Measurements from ENCODE around the gene GPR183. TPM values are rescaled to one million over a fixed set of nuclear protein-coding genes. Genes with fewer than 3 reads are reported as not detected.

The GPR183 gene
- total RNA-seq, 2 donors from 2014 or later = 249 to 322 TPM

- no peak for ATAC-seq
- H3K9me3 ChIP-seq (ENCODE audit: control insufficient read depth, low read length, poor library complexity, severe bottlenecking) = no peaks in the 10 kb centered on the region
- Mint-ChIP-seq H3K4me1 (peaks cover 70% of the 10 kb centered on the region), H3K27ac (peak overlapping the region; percentile 98), H3K4me3 (peak overlapping the region; percentile 73), H3K36me3 (ENCODE audit: low read depth) (peaks cover 28% of the 10 kb centered on the region), H3K27me3 (no peaks in the 10 kb centered on the region)
- DNase-seq = no peak
Observed at GRCh38 chr13:99293178-99293577, 14.0 kb downstream of the GPR183 start.

- peaks cover 17% of the 10 kb centered on the region for H3K36me3 Mint-ChIP-seq (ENCODE audit: low read depth)
- H3K4me1 Mint-ChIP-seq = peaks cover 74% of the 10 kb centered on the region
- peak overlapping the region; percentile 70 for H3K4me3 Mint-ChIP-seq
- no peaks in the 10 kb centered on the region for H3K9me3 ChIP-seq (ENCODE audit: control insufficient read depth, low read length, poor library complexity, severe bottlenecking)
- no peak for DNase-seq
- H3K27me3 Mint-ChIP-seq = no peaks in the 10 kb centered on the region
- ATAC-seq = peak; percentile 71
- H3K27ac Mint-ChIP-seq = peak overlapping the region; percentile 98
Observed at GRCh38 chr13:99290894-99291293, 16.3 kb downstream of the GPR183 start.

GRCh38 chr13:99289674-99290337 is 17.4 kb downstream of the GPR183 start:
- DNase-seq = no peak
- Mint-ChIP-seq H3K4me1 (peaks cover 73% of the 10 kb centered on the region), H3K27ac (peak overlapping the region; percentile 98), H3K27me3 (no peaks in the 10 kb centered on the region), H3K36me3 (ENCODE audit: low read depth) (peaks cover 9% of the 10 kb centered on the region), H3K4me3 (peak overlapping the region; percentile 70)
- H3K9me3 ChIP-seq (ENCODE audit: control insufficient read depth, low read length, poor library complexity, severe bottlenecking) = no peaks in the 10 kb centered on the region
- peak; percentile 46 for ATAC-seq

- Mint-ChIP-seq H3K27me3 (no peaks in the 10 kb centered on the region), H3K36me3 (ENCODE audit: low read depth) (peaks cover 9% of the 10 kb centered on the region), H3K27ac (peak overlapping the region; percentile 98), H3K4me1 (peaks cover 78% of the 10 kb centered on the region), H3K4me3 (no peak overlapping the region)
- DNase-seq = no peak
- no peak for ATAC-seq
- H3K9me3 ChIP-seq (ENCODE audit: control insufficient read depth, low read length, poor library complexity, severe bottlenecking) = no peaks in the 10 kb centered on the region
Observed at GRCh38 chr13:99289271-99289670, 17.9 kb downstream of the GPR183 start.

- Mint-ChIP-seq H3K36me3 (ENCODE audit: low read depth) (peaks cover 3% of the 10 kb centered on the region), H3K27me3 (no peaks in the 10 kb centered on the region), H3K4me1 (peaks cover 71% of the 10 kb centered on the region), H3K27ac (peak overlapping the region; percentile 98), H3K4me3 (peak overlapping the region; percentile 31)
- DNase-seq (no peak), ATAC-seq (no peak)
- no peaks in the 10 kb centered on the region for H3K9me3 ChIP-seq (ENCODE audit: control insufficient read depth, low read length, poor library complexity, severe bottlenecking)
Observed at GRCh38 chr13:99288089-99288488, 19.1 kb downstream of the GPR183 start.

- no peak for ATAC-seq
- Mint-ChIP-seq H3K27ac (peak overlapping the region; percentile 98), H3K27me3 (no peaks in the 10 kb centered on the region), H3K4me1 (peaks cover 71% of the 10 kb centered on the region), H3K36me3 (ENCODE audit: low read depth) (no peaks in the 10 kb centered on the region), H3K4me3 (peak overlapping the region; percentile 16)
- no peaks in the 10 kb centered on the region for H3K9me3 ChIP-seq (ENCODE audit: control insufficient read depth, low read length, poor library complexity, severe bottlenecking)
- no peak for DNase-seq
Observed at GRCh38 chr13:99287551-99287950, 19.6 kb downstream of the GPR183 start.

GRCh38 chr13:99285432-99286182 is 21.6 kb downstream of the GPR183 start:
- ATAC-seq = no peak
- H3K4me1 Mint-ChIP-seq = peaks cover 77% of the 10 kb centered on the region
- peaks cover 1% of the 10 kb centered on the region for H3K36me3 Mint-ChIP-seq (ENCODE audit: low read depth)
- no peak for DNase-seq
- H3K4me3 Mint-ChIP-seq = peak overlapping the region; percentile 70
- H3K27me3 Mint-ChIP-seq = no peaks in the 10 kb centered on the region
- no peaks in the 10 kb centered on the region for H3K9me3 ChIP-seq (ENCODE audit: control insufficient read depth, low read length, poor library complexity, severe bottlenecking)
- peak overlapping the region; percentile 98 for H3K27ac Mint-ChIP-seq

GRCh38 chr13:99282264-99283231 is 24.7 kb downstream of the GPR183 start:
- H3K4me1 Mint-ChIP-seq = peaks cover 79% of the 10 kb centered on the region
- ATAC-seq (peak; percentile 72), DNase-seq (no peak)
- no peaks in the 10 kb centered on the region for H3K9me3 ChIP-seq (ENCODE audit: control insufficient read depth, low read length, poor library complexity, severe bottlenecking)
- H3K36me3 Mint-ChIP-seq (ENCODE audit: low read depth) = peaks cover 11% of the 10 kb centered on the region
- no peaks in the 10 kb centered on the region for H3K27me3 Mint-ChIP-seq
- H3K4me3 Mint-ChIP-seq = peak overlapping the region; percentile 78
- H3K27ac Mint-ChIP-seq = peak overlapping the region; percentile 98

- ATAC-seq = peak; percentile 85
- no peaks in the 10 kb centered on the region for H3K9me3 ChIP-seq (ENCODE audit: control insufficient read depth, low read length, poor library complexity, severe bottlenecking)
- Mint-ChIP-seq H3K36me3 (ENCODE audit: low read depth) (peaks cover 12% of the 10 kb centered on the region), H3K27me3 (no peaks in the 10 kb centered on the region), H3K27ac (peak overlapping the region; percentile 98), H3K4me3 (peak overlapping the region; percentile 58), H3K4me1 (peaks cover 77% of the 10 kb centered on the region)
- DNase-seq = peak; percentile 30 to 53 (median 44)
Observed at GRCh38 chr13:99281811-99282263, 25.4 kb downstream of the GPR183 start.

GRCh38 chr13:99280166-99280565 is 27.0 kb downstream of the GPR183 start:
- Mint-ChIP-seq H3K4me3 (no peak overlapping the region), H3K27ac (peak overlapping the region; percentile 98), H3K4me1 (peaks cover 76% of the 10 kb centered on the region), H3K36me3 (ENCODE audit: low read depth) (peaks cover 14% of the 10 kb centered on the region), H3K27me3 (no peaks in the 10 kb centered on the region)
- H3K9me3 ChIP-seq (ENCODE audit: control insufficient read depth, low read length, poor library complexity, severe bottlenecking) = no peaks in the 10 kb centered on the region
- ATAC-seq (no peak), DNase-seq (no peak)

- DNase-seq = no peak
- no peaks in the 10 kb centered on the region for H3K9me3 ChIP-seq (ENCODE audit: control insufficient read depth, low read length, poor library complexity, severe bottlenecking)
- no peak for ATAC-seq
- no peaks in the 10 kb centered on the region for H3K27me3 Mint-ChIP-seq
- peaks cover 78% of the 10 kb centered on the region for H3K4me1 Mint-ChIP-seq
- H3K4me3 Mint-ChIP-seq = no peak overlapping the region
- H3K27ac Mint-ChIP-seq = peak overlapping the region; percentile 98
- H3K36me3 Mint-ChIP-seq (ENCODE audit: low read depth) = peaks cover 14% of the 10 kb centered on the region
Observed at GRCh38 chr13:99279637-99280036, 27.6 kb downstream of the GPR183 start.

- Mint-ChIP-seq H3K36me3 (ENCODE audit: low read depth) (peaks cover 14% of the 10 kb centered on the region), H3K27ac (peak overlapping the region; percentile 98), H3K4me1 (peaks cover 81% of the 10 kb centered on the region), H3K27me3 (no peaks in the 10 kb centered on the region), H3K4me3 (peak overlapping the region; percentile 31)
- ATAC-seq (no peak), DNase-seq (no peak)
- no peaks in the 10 kb centered on the region for H3K9me3 ChIP-seq (ENCODE audit: control insufficient read depth, low read length, poor library complexity, severe bottlenecking)
Observed at GRCh38 chr13:99278843-99279242, 28.4 kb downstream of the GPR183 start.

GRCh38 chr13:99278200-99278599 is 29.0 kb downstream of the GPR183 start:
- H3K27ac Mint-ChIP-seq = peak overlapping the region; percentile 98
- H3K4me3 Mint-ChIP-seq = peak overlapping the region; percentile 68
- DNase-seq (no peak), ATAC-seq (no peak)
- peaks cover 85% of the 10 kb centered on the region for H3K4me1 Mint-ChIP-seq
- H3K36me3 Mint-ChIP-seq (ENCODE audit: low read depth) = peaks cover 14% of the 10 kb centered on the region
- H3K27me3 Mint-ChIP-seq = no peaks in the 10 kb centered on the region
- no peaks in the 10 kb centered on the region for H3K9me3 ChIP-seq (ENCODE audit: control insufficient read depth, low read length, poor library complexity, severe bottlenecking)
